ENCODE results near the gene INTS3. TPM values are rescaled to one million over a fixed set of nuclear protein-coding genes. Genes with fewer than 3 reads are reported as not detected.

The INTS3 gene
- total and polyA plus RNA-seq, 10 of the 15 experiments (the other 5 are each of a cell fraction or from before 2014, with no cell fraction given): 12.6 to 87.4 (median 30.8) TPM

- WGBS (ENCODE audit: insufficient coverage, insufficient replicate concordance, low lambda C conversion rate, missing lambda C conversion rate): 91% methylated on average over 11 of the region's 11 CpGs
- peaks cover 30% of the 10 kb centered on the region for H3K4me1 ChIP-seq (ENCODE audit: control insufficient read depth, insufficient read depth, low read length)
- no peaks in the 10 kb centered on the region for H3K9me3 ChIP-seq (replicated peaks; ENCODE audit: control insufficient read depth, insufficient read depth, low read length)
- FAIRE-seq: no peak
- no peaks in the 10 kb centered on the region for H3K79me2 ChIP-seq (ENCODE audit: control insufficient read depth, insufficient read depth, low read length)
- ChIA-PET RAD21 (ENCODE audit: unreplicated experiment) (interaction anchor here (0.7 to 1.7 kb wide), 5 partner anchors 17 to 632 kb away, joined by 3 to 5 read pairs (median 4); partner anchors contain the start of genes RAB13 and SLC27A3), CTCF (interaction anchor here (0.5 to 4.0 kb wide), 5 partner anchors 11 to 194 kb away, joined by 3 to 20 read pairs (median 4); partner anchors contain the start of gene RAB13), SMC1A (ENCODE audit: uncharacterized antibody, unreplicated experiment) (interaction anchor here (0.9 to 3.5 kb wide), 11 partner anchors 10 to 195 kb away, joined by 3 to 21 read pairs (median 3); no protein-coding TSS in a partner anchor), POLR2A (interaction anchor here (1.2 kb wide), 2 partner anchors 13 to 198 kb away, joined by 4 to 6 read pairs; partner anchors contain the start of gene RPS27)
- no peaks in the 10 kb centered on the region for H4K20me1 ChIP-seq (ENCODE audit: control insufficient read depth, insufficient read depth)
- H2AFZ ChIP-seq (ENCODE audit: control insufficient read depth, low read depth, low read length): no peak overlapping the region
- no peaks in the 10 kb centered on the region for H3K36me3 ChIP-seq (ENCODE audit: control insufficient read depth in 2 of 2, insufficient read depth in 2 of 2, low read length in 1 of 2)
- TF ChIP-seq ASH2L (IDR thresholded peaks at IDR 0.05; ENCODE audit: borderline replicate concordance, low read depth) (no peak), MAX (IDR thresholded peaks at IDR 0.05; ENCODE audit: low read depth, low read length) (no peak), TBL1XR1 (IDR thresholded peaks at IDR 0.05; ENCODE audit: low read depth, low read length) (no peak), RBBP5 (conservative IDR thresholded peaks at IDR 0.05) (no peak), PML (IDR thresholded peaks at IDR 0.05; ENCODE audit: low read length) (no peak), YY1 (IDR thresholded peaks at IDR 0.05; ENCODE audit: low read depth, low read length) (no peak), TCF7 (IDR thresholded peaks at IDR 0.05; ENCODE audit: borderline replicate concordance) (no peak), CBX3 (IDR thresholded peaks at IDR 0.05; ENCODE audit: borderline replicate concordance, low read depth) (no peak), SMC3 (IDR thresholded peaks at IDR 0.05; ENCODE audit: borderline replicate concordance, low read length) (no peak), PAX5 (IDR thresholded peaks at IDR 0.05; ENCODE audit: borderline replicate concordance, low read depth, low read length) (no peak), MEF2B (IDR thresholded peaks at IDR 0.05; ENCODE audit: partially characterized antibody, poor library complexity, severe bottlenecking) (no peak), IRF4 (IDR thresholded peaks at IDR 0.05; ENCODE audit: low read depth, low read length) (no peak)
- TF ChIP-seq, protein P1, sequence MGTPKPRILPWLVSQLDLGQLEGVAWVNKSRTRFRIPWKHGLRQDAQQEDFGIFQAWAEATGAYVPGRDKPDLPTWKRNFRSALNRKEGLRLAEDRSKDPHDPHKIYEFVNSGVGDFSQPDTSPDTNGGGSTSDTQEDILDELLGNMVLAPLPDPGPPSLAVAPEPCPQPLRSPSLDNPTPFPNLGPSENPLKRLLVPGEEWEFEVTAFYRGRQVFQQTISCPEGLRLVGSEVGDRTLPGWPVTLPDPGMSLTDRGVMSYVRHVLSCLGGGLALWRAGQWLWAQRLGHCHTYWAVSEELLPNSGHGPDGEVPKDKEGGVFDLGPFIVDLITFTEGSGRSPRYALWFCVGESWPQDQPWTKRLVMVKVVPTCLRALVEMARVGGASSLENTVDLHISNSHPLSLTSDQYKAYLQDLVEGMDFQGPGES (IDR thresholded peaks at IDR 0.05): no peak
- H3K4me3 ChIP-seq: no peak overlapping the region
- intact Hi-C loops (cut with micrococcal nuclease; ENCODE audit: unreplicated experiment) (no loop called here), in situ Hi-C loops (cut with MboI) (loop anchor here (10.0 kb wide), 1 partner anchor 192 kb away; the partner anchor contains the start of gene RAB13)
- no peak for ATAC-seq
- no peaks in the 10 kb centered on the region for H3K27me3 ChIP-seq (replicated peaks in 1 of 2; ENCODE audit: control insufficient read depth in 2 of 2, insufficient read depth in 2 of 2, low read length in 1 of 2)
- no peak overlapping the region for H3K27ac ChIP-seq (ENCODE audit: control insufficient read depth, insufficient read depth)
- no peak overlapping the region for H3K4me2 ChIP-seq (ENCODE audit: control insufficient read depth, insufficient read depth)
- no peak for DNase-seq (ENCODE audit: low read depth, low spot score)
- BruUV-seq (replicated peaks): no TSS peak
- H3K9ac ChIP-seq (ENCODE audit: control insufficient read depth, insufficient read depth, low read length): no peak overlapping the region
Observed at GRCh38 chr1:153792631-153793041, 64.8 kb downstream of the INTS3 start.

All from GM12878 (cell line).